Activated naive CD4-positive, alpha-beta T cell treated with anti-CD3 and anti-CD28 coated beads, Interleukin-2, amount 10 ng/mL, durations not matched to agents 5 hours and 36 hours (primary cell): ENCODE data around the gene METTL6. TPM values are rescaled to one million over a fixed set of nuclear protein-coding genes. Genes with fewer than 3 reads are reported as not detected.

Experiments used
- total RNA-seq, 2 experiments: library from RNA; stranded (reverse); gene quantifications; one replicate each; pipeline ENCODE4 v1.2.3, GENCODE V29; 2021

The METTL6 gene
- total RNA-seq, result 10 to 100 TPM; 16.6 to 17.0 TPM

GRCh38 chr3:15427182-15427880 lies at the start of gene METTL6, which contains the start of gene EAF1:
METTL6 (minus strand) TSS chr3:15427544; CDS start chr3:15426511, 1,033 bp downstream.
EAF1 (plus strand) TSS chr3:15427598; CDS start chr3:15427780, 182 bp downstream.

Other genes with a start within 250 kb of the METTL6 start
- 10 to 100 TPM; 29.4 to 30.5 TPM for gene CAPN7, start 221.3 kb downstream of the METTL6 start, total RNA-seq
- 10 to 100 TPM; 50.0 to 51.9 TPM for gene SH3BP5, start 95.0 kb downstream of the METTL6 start, total RNA-seq
- gene EAF1, start 54 bp upstream of the METTL6 start, total RNA-seq, result 10 to 100 TPM; 26.5 to 30.1 TPM
- 1 to 10 TPM; 4.5 to 5.0 TPM for gene COLQ, start 94.2 kb upstream of the METTL6 start, total RNA-seq
- gene HACL1, start 174.0 kb upstream of the METTL6 start, total RNA-seq, result 10 to 100 TPM; 22.2 to 24.9 TPM
- gene BTD, start 174.2 kb upstream of the METTL6 start, total RNA-seq, result 1 to 10 TPM; 8.0 to 8.3 TPM